ENCODE measurements around the gene TUBB2A. TPM values are rescaled to one million over a fixed set of nuclear protein-coding genes. Genes with fewer than 3 reads are reported as not detected.

Gene TUBB2A
- total and polyA plus RNA-seq, 2 of the 13 experiments (the other 11 are each of a cell fraction or from before 2014, with no cell fraction given) = 35.3 to 106 TPM

- TF ChIP-seq CREM (IDR thresholded peaks at IDR 0.05) (peak; percentile 71), CREM (CRISPR knock-in tag; IDR thresholded peaks at IDR 0.05) (no peak), NPAS2 (CRISPR knock-in tag; IDR thresholded peaks at IDR 0.05; ENCODE audit: borderline replicate concordance) (no peak), NCOA2 (CRISPR knock-in tag; IDR thresholded peaks at IDR 0.05) (peak; percentile 91), PHF8 (CRISPR knock-in tag; IDR thresholded peaks at IDR 0.05) (0 out of 2 replicates have a peak, but pooled peaks have one; percentile 31), FOXK1 (CRISPR knock-in tag; IDR thresholded peaks at IDR 0.05; ENCODE audit: borderline replicate concordance, low read depth) (peak; percentile 98), MEF2D (CRISPR knock-in tag; IDR thresholded peaks at IDR 0.05) (peak; percentile 98), BCL3 (CRISPR knock-in tag; IDR thresholded peaks at IDR 0.05) (peak; percentile 90; the same call in 1 of the 2 replicates), ZBTB20 (CRISPR knock-in tag; IDR thresholded peaks at IDR 0.05; ENCODE audit: borderline replicate concordance, low read depth) (peak; percentile 84; the same call in 1 of the 2 replicates), TCF7 (IDR thresholded peaks at IDR 0.05; ENCODE audit: low read depth) (peak; percentile 84), ZNF644 (CRISPR knock-in tag; IDR thresholded peaks at IDR 0.05; ENCODE audit: low read depth) (peak; percentile 38; the same call in 1 of the 2 replicates), HHEX (CRISPR knock-in tag; IDR thresholded peaks at IDR 0.05) (no peak), HOXA5 (CRISPR knock-in tag; IDR thresholded peaks at IDR 0.05) (peak; percentile 83), SMAD1 (CRISPR knock-in tag; IDR thresholded peaks at IDR 0.05; ENCODE audit: borderline replicate concordance, low read depth) (peak; percentile 47; the same call in 1 of the 2 replicates), POLR2AphosphoS5 (IDR thresholded peaks at IDR 0.05; ENCODE audit: low read depth, low read length) (no peak), ZNF605 (CRISPR knock-in tag; IDR thresholded peaks at IDR 0.05) (no peak), GTF2F1 (IDR thresholded peaks at IDR 0.05; ENCODE audit: low read length) (peak; percentile 93), WIZ (CRISPR knock-in tag; IDR thresholded peaks at IDR 0.05) (no peak), RBAK (CRISPR knock-in tag; IDR thresholded peaks at IDR 0.05) (peak; percentile 80), TFDP2 (CRISPR knock-in tag; IDR thresholded peaks at IDR 0.05) (peak; percentile 70; the same call in 1 of the 2 replicates), HINFP (CRISPR knock-in tag; IDR thresholded peaks at IDR 0.05; ENCODE audit: low read depth) (peak; percentile 96), ONECUT2 (CRISPR knock-in tag; IDR thresholded peaks at IDR 0.05) (no peak), SOX5 (CRISPR knock-in tag; IDR thresholded peaks at IDR 0.05; ENCODE audit: borderline replicate concordance) (peak; percentile 89; the same call in 1 of the 2 replicates), SRF (IDR thresholded peaks at IDR 0.05; ENCODE audit: low read depth, low read length) (no peak), MAFG (CRISPR knock-in tag; IDR thresholded peaks at IDR 0.05) (no peak), ZBTB34 (CRISPR knock-in tag; IDR thresholded peaks at IDR 0.05) (peak; percentile 63; the same call in 1 of the 2 replicates)
Observed at GRCh38 chr6:3139090-3139903, 18.0 kb downstream of the TUBB2A start (continued).

Data from HepG2 (cell line).